Keratinocyte (primary cell): ENCODE data around the gene PTPN12. TPM values are rescaled to one million over a fixed set of nuclear protein-coding genes. Genes with fewer than 3 reads are reported as not detected.

Experiments
- DNase-seq: peaks from one replicate; pipeline ENCODE4 v3.0.0-alpha.2; 2011; ENCODE audit warnings: low read depth, missing footprints, low spot score
- FAIRE-seq: peaks from 2 replicates; lab custom pipeline; 2011; peaks lifted over from hg19 to GRCh38; lab: Jason Lieb, UNC
- H2AFZ ChIP-seq: 2 replicates; pipeline ENCODE4 v1.6.0; 2012; ENCODE audit warnings: low read length, control low read depth, inconsistent platforms; ENCODE audit not compliant: control insufficient read depth
- H3K27ac ChIP-seq: 2 replicates; pipeline ENCODE4 v1.5.1; 2011; ENCODE audit warnings: low read length; ENCODE audit not compliant: control insufficient read depth, insufficient read depth
- H3K27me3 ChIP-seq: 3 replicates; pipeline ENCODE4 v1.6.0; 2011; ENCODE audit warnings: low read length; ENCODE audit not compliant: control insufficient read depth, insufficient read depth; ENCODE audit errors: extremely low read depth
- H3K36me3 ChIP-seq, 2 experiments: 2 replicates in 1 of 2; 3 replicates in 1 of 2; pipeline ENCODE4 v1.5.1; 2011; ENCODE audit warnings: low read length in 2 of 2, mild to moderate bottlenecking in 1 of 2; ENCODE audit not compliant: control insufficient read depth in 2 of 2, insufficient read depth in 2 of 2; ENCODE audit errors: extremely low read depth in 1 of 2
- H3K4me1 ChIP-seq: 3 replicates; pipeline ENCODE4 v1.5.1; 2011; ENCODE audit warnings: low read length; ENCODE audit not compliant: control insufficient read depth, insufficient read depth; ENCODE audit errors: extremely low read depth
- H3K4me2 ChIP-seq: 3 replicates; pipeline ENCODE4 v1.6.0; 2011; ENCODE audit warnings: low read depth, low read length; ENCODE audit not compliant: control insufficient read depth, insufficient read depth; ENCODE audit errors: extremely low read depth
- H3K4me3 ChIP-seq, 3 experiments: fragments of 200-600 bp in 1 of 3; sonication (generic) in 1 of 3; 2 replicates in 2 of 3; 3 replicates in 1 of 3; pipeline ENCODE4 v1.5.1; 2011 to 2016; ENCODE audit warnings: low read length in 3 of 3, mild to moderate bottlenecking in 3 of 3, control low read depth in 2 of 3, inconsistent platforms in 1 of 3, low read depth in 1 of 3, mixed read lengths in 1 of 3, mixed run types in 1 of 3, moderate library complexity in 1 of 3; ENCODE audit not compliant: control insufficient read depth in 2 of 3, insufficient read depth in 2 of 3; ENCODE audit errors: extremely low read depth in 1 of 3
- H3K79me2 ChIP-seq: 2 replicates; pipeline ENCODE4 v1.6.0; 2012; ENCODE audit warnings: low read length; ENCODE audit not compliant: control insufficient read depth, insufficient read depth
- H3K9ac ChIP-seq: 3 replicates; pipeline ENCODE4 v1.6.0; 2011; ENCODE audit warnings: low read length; ENCODE audit not compliant: control insufficient read depth, insufficient read depth; ENCODE audit errors: extremely low read depth
- H3K9me1 ChIP-seq: 3 replicates; pipeline ENCODE4 v1.6.0; 2011; ENCODE audit warnings: low read length; ENCODE audit not compliant: control insufficient read depth, insufficient read depth; ENCODE audit errors: extremely low read depth
- H3K9me3 ChIP-seq: 2 replicates; pipeline ENCODE4 v1.5.1; 2012; ENCODE audit warnings: low read depth, low read length; ENCODE audit not compliant: control insufficient read depth
- H4K20me1 ChIP-seq: 3 replicates; pipeline ENCODE4 v1.6.0; 2011; ENCODE audit warnings: low read length; ENCODE audit not compliant: control insufficient read depth, insufficient read depth; ENCODE audit errors: extremely low read depth
- CTCF ChIP-seq, 3 experiments: IDR thresholded peaks in 1 of 3; conservative IDR thresholded peaks in 1 of 3; optimal IDR thresholded peaks in 1 of 3; 2 replicates in 2 of 3; 3 replicates in 1 of 3; pipeline versions ENCODE3 to v1.5.1; 2011; ENCODE audit warnings: low read length in 3 of 3, mild to moderate bottlenecking in 3 of 3, moderate library complexity in 2 of 3, control low read depth in 1 of 3, inconsistent platforms in 1 of 3; ENCODE audit not compliant: insufficient read depth in 2 of 3; ENCODE audit errors: extremely low read depth in 1 of 3
- EZH2 ChIP-seq: IDR thresholded peaks from one replicate; pipeline ENCODE4 v1.6.1; 2012; ENCODE audit warnings: inconsistent platforms, mild to moderate bottlenecking, low read length, moderate library complexity
- dilution Hi-C: fragments of 300-500 bp; cut with MboI; formaldehyde crosslinking; loops from one replicate; pipeline ENCODE4 v1.7.0; 2020; ENCODE audit warnings: low sequenced_read_pairs; ENCODE audit not compliant: extremely low pct_ligation_motif_present
- polyA plus RNA-seq, 5 experiments: library from polyadenylated mRNA; depleted of rRNA in 3 of 5; stranded (reverse) in 3 of 5; stranded (forward) in 1 of 5; unstranded in 1 of 5; fragments of >200 nt; gene quantifications; 1 replicate in 1 of 5; 2 replicates in 3 of 5; 3 replicates in 1 of 5; pipeline versions ENCODE4 v1.2.1 to v1.2.3, GENCODE V29; 2011 to 2012; ENCODE audit warnings: missing spikeins in 2 of 5, low read depth in 1 of 5, low replicate concordance in 1 of 5

Gene PTPN12
- polyA plus RNA-seq, 1 donor (not counting 4 experiments of a cell fraction or from before 2014, with no cell fraction given): 61.1 TPM

- DNase-seq (no peak), FAIRE-seq (no peak)
- dilution Hi-C loops: no loop called here
- no peak for TF ChIP-seq CTCF (optimal IDR thresholded peaks at IDR 0.05 in 1 of 3, IDR thresholded peaks at IDR 0.05 in 1 of 3, conservative IDR thresholded peaks at IDR 0.05 in 1 of 3; ENCODE audit: extremely low read depth in 1 of 3, insufficient read depth in 2 of 3, low read length in 3 of 3)
- TF ChIP-seq EZH2: no peak
- Histone ChIP-seq H3K4me3 (no peak overlapping the region), H3K9me1 (no peaks in the 10 kb centered on the region), H2AFZ (no peak overlapping the region), H3K4me2 (no peak overlapping the region), H3K9me3 (no peaks in the 10 kb centered on the region), H3K27me3 (no peaks in the 10 kb centered on the region), H3K4me1 (peaks cover 11% of the 10 kb centered on the region), H4K20me1 (no peaks in the 10 kb centered on the region), H3K36me3 (no peaks in the 10 kb centered on the region), H3K9ac (no peak overlapping the region), H3K27ac (no peak overlapping the region), H3K79me2 (no peaks in the 10 kb centered on the region)
Observed at GRCh38 chr7:77529279-77529678, 7.8 kb upstream of the PTPN12 start.

GRCh38 chr7:77531038-77531437 lies 6.1 kb upstream of the PTPN12 start:
- TF ChIP-seq CTCF (optimal IDR thresholded peaks at IDR 0.05 in 1 of 3, IDR thresholded peaks at IDR 0.05 in 1 of 3, conservative IDR thresholded peaks at IDR 0.05 in 1 of 3; ENCODE audit: extremely low read depth in 1 of 3, insufficient read depth in 2 of 3, low read length in 3 of 3): no peak
- TF ChIP-seq EZH2: no peak
- Histone ChIP-seq H3K4me2 (no peak overlapping the region), H3K9me3 (no peaks in the 10 kb centered on the region), H3K4me3 (no peak overlapping the region), H3K79me2 (no peaks in the 10 kb centered on the region), H3K9me1 (no peaks in the 10 kb centered on the region), H3K27me3 (no peaks in the 10 kb centered on the region), H2AFZ (no peak overlapping the region), H3K4me1 (peaks cover 9% of the 10 kb centered on the region), H4K20me1 (no peaks in the 10 kb centered on the region), H3K27ac (no peak overlapping the region), H3K9ac (no peak overlapping the region), H3K36me3 (no peaks in the 10 kb centered on the region)
- DNase-seq (no peak), FAIRE-seq (no peak)
- dilution Hi-C loops: no loop called here
